H9 (cell line): ENCODE data around the gene KLK15. TPM values are rescaled to one million over a fixed set of nuclear protein-coding genes. Genes with fewer than 3 reads are reported as not detected.

Source experiments
- DNase-seq: peaks from one replicate; pipeline ENCODE4 v3.0.0-alpha.2; 2017
- H2AFZ ChIP-seq: one replicate; pipeline ENCODE4 v1.6.1; 2013; ENCODE audit warnings: mild to moderate bottlenecking, low read length, control low read depth, moderate library complexity
- H2AK5ac ChIP-seq: 2 replicates; pipeline ENCODE4 v1.6.1; 2013; ENCODE audit warnings: low read length, control low read depth, mixed read lengths; ENCODE audit not compliant: insufficient read length
- H2BK120ac ChIP-seq: one replicate; pipeline ENCODE4 v1.6.1; 2013; ENCODE audit warnings: low read depth, mild to moderate bottlenecking, low read length, control low read depth, inconsistent platforms; ENCODE audit not compliant: poor library complexity, severe bottlenecking
- H2BK12ac ChIP-seq: 2 replicates; pipeline ENCODE4 v1.6.1; 2013; ENCODE audit warnings: low read length, control low read depth, mixed read lengths, low read depth; ENCODE audit not compliant: insufficient read length
- H2BK15ac ChIP-seq: 2 replicates; pipeline ENCODE4 v1.6.1; 2013; ENCODE audit warnings: low read depth, low read length, control low read depth
- H2BK20ac ChIP-seq: one replicate; pipeline ENCODE4 v1.6.1; 2013; ENCODE audit warnings: low read depth, mild to moderate bottlenecking, low read length, control low read depth, inconsistent platforms; ENCODE audit not compliant: poor library complexity, severe bottlenecking
- H2BK5ac ChIP-seq: 2 replicates; pipeline ENCODE4 v1.6.1; 2013; ENCODE audit warnings: low read length, control low read depth, mixed read lengths; ENCODE audit not compliant: insufficient read length
- H3K14ac ChIP-seq: 2 replicates; pipeline ENCODE4 v1.6.1; 2013; ENCODE audit warnings: low read length, control low read depth; ENCODE audit not compliant: insufficient read depth
- H3K18ac ChIP-seq: 2 replicates; pipeline ENCODE4 v1.6.1; 2013; ENCODE audit warnings: low read depth, mild to moderate bottlenecking, mixed read lengths, low read length, control low read depth; ENCODE audit not compliant: insufficient read length
- H3K23ac ChIP-seq: 2 replicates; pipeline ENCODE4 v1.6.1; 2013; ENCODE audit warnings: low read length, control low read depth, mixed read lengths, low read depth; ENCODE audit not compliant: insufficient read length
- H3K23me2 ChIP-seq: 2 replicates; pipeline ENCODE4 v1.6.1; 2013; ENCODE audit warnings: low read depth, mild to moderate bottlenecking, mixed read lengths, low read length, control low read depth; ENCODE audit not compliant: insufficient read length, poor library complexity, severe bottlenecking
- H3K27ac ChIP-seq: 2 replicates; pipeline ENCODE4 v1.5.1; 2013; ENCODE audit warnings: low read length, control low read depth, mixed read lengths, low read depth; ENCODE audit not compliant: insufficient read length
- H3K27me3 ChIP-seq: 2 replicates; pipeline ENCODE4 v1.6.1; 2013; ENCODE audit warnings: low read length, control low read depth, inconsistent platforms; ENCODE audit not compliant: insufficient read depth
- H3K4ac ChIP-seq: 2 replicates; pipeline ENCODE4 v1.6.1; 2013; ENCODE audit warnings: low read depth, mild to moderate bottlenecking, control low read depth, inconsistent platforms, low read length, moderate library complexity
- H3K4me1 ChIP-seq: 2 replicates; pipeline ENCODE4 v1.6.1; 2013; ENCODE audit warnings: low read length, control low read depth, inconsistent platforms; ENCODE audit not compliant: insufficient read depth
- H3K4me2 ChIP-seq: 2 replicates; pipeline ENCODE4 v1.6.1; 2013; ENCODE audit warnings: low read length, control low read depth, mixed read lengths; ENCODE audit not compliant: insufficient read length, insufficient read depth
- H3K56ac ChIP-seq: 2 replicates; pipeline ENCODE4 v1.6.1; 2013; ENCODE audit warnings: low read depth, mild to moderate bottlenecking, mixed read lengths, low read length, control low read depth; ENCODE audit not compliant: insufficient read length
- H3K79me1 ChIP-seq: 2 replicates; pipeline ENCODE4 v1.6.1; 2013; ENCODE audit warnings: low read depth, mild to moderate bottlenecking, moderate library complexity, low read length, control low read depth, inconsistent platforms; ENCODE audit not compliant: insufficient read depth, poor library complexity, severe bottlenecking
- H3K79me2 ChIP-seq: 2 replicates; pipeline ENCODE4 v1.6.1; 2013; ENCODE audit warnings: low read length, control low read depth, inconsistent platforms; ENCODE audit not compliant: insufficient read depth
- H3K9ac ChIP-seq: 2 replicates; pipeline ENCODE4 v1.6.1; 2013; ENCODE audit warnings: low read length, control low read depth, mixed read lengths; ENCODE audit not compliant: insufficient read length; ENCODE audit errors: extremely low read depth
- H3K9me3 ChIP-seq: one replicate; pipeline ENCODE4 v1.6.1; 2013; ENCODE audit warnings: low read depth, low read length, inconsistent platforms; ENCODE audit not compliant: control insufficient read depth
- H3T11ph ChIP-seq: one replicate; pipeline ENCODE4 v1.6.1; 2013; ENCODE audit warnings: mild to moderate bottlenecking, low read length, control low read depth, inconsistent platforms
- H4K20me1 ChIP-seq: one replicate; pipeline ENCODE4 v1.6.1; 2013; ENCODE audit not compliant: control insufficient read depth, insufficient read length, insufficient read depth
- H4K5ac ChIP-seq: 2 replicates; pipeline ENCODE4 v1.6.1; 2013; ENCODE audit warnings: low read depth, mild to moderate bottlenecking, mixed read lengths, low read length, control low read depth; ENCODE audit not compliant: insufficient read length
- H4K8ac ChIP-seq: replicated peaks from 2 replicates; pipeline ENCODE4 v1.6.1; 2013; ENCODE audit warnings: low read length, control low read depth, mixed read lengths, low read depth; ENCODE audit not compliant: insufficient read length
- H4K91ac ChIP-seq: 2 replicates; pipeline ENCODE4 v1.6.1; 2013; ENCODE audit warnings: low read depth, mild to moderate bottlenecking, moderate library complexity, mixed read lengths, low read length, control low read depth; ENCODE audit not compliant: insufficient read length
- H3K27ac Mint-ChIP-seq, 3 experiments: 2 replicates in 2 of 3; 3 replicates in 1 of 3; pipeline ENCODE4 v1.8.0; 2020 to 2021; ENCODE audit warnings: mixed read lengths in 3 of 3, mild to moderate bottlenecking in 1 of 3, moderate library complexity in 1 of 3
- H3K27me3 Mint-ChIP-seq: 2 replicates; pipeline ENCODE4 v1.8.0; 2021; ENCODE audit warnings: low read depth, mild to moderate bottlenecking, moderate library complexity, mixed read lengths
- H3K36me3 Mint-ChIP-seq, 3 experiments: 2 replicates in 2 of 3; 3 replicates in 1 of 3; pipeline ENCODE4 v1.8.0; 2020 to 2021; ENCODE audit warnings: low read depth in 3 of 3, mixed read lengths in 3 of 3; ENCODE audit not compliant: insufficient read depth in 1 of 3
- H3K4me1 Mint-ChIP-seq, 2 experiments: 2 replicates each; pipeline ENCODE4 v1.8.0; 2020; ENCODE audit warnings: mixed read lengths in 2 of 2
- H3K4me3 Mint-ChIP-seq, 2 experiments: 2 replicates in 1 of 2; 3 replicates in 1 of 2; pipeline ENCODE4 v1.8.0; 2020 to 2021; ENCODE audit warnings: mild to moderate bottlenecking in 2 of 2, mixed read lengths in 2 of 2, moderate library complexity in 1 of 2
- H3K9me3 Mint-ChIP-seq, 2 experiments: 2 replicates in 1 of 2; 3 replicates in 1 of 2; pipeline ENCODE4 v1.8.0; 2020; ENCODE audit warnings: mild to moderate bottlenecking in 2 of 2, mixed read lengths in 2 of 2, moderate library complexity in 1 of 2
- CTCF ChIP-seq: fragments of 200-600 bp; sonication (generic); conservative IDR thresholded peaks from 3 replicates; pipeline ENCODE4 v1.8.0; 2021; ENCODE audit warnings: antibody characterized with exemption, mild to moderate bottlenecking
- WGBS: extraction: QIAGEN DNeasy Blood & Tissue Kit; methylation state at CpG from one replicate; pipeline ENCODE4 v1.1.7; 2013; ENCODE audit warnings: missing lambda C conversion rate, low lambda C conversion rate, mixed read lengths; ENCODE audit not compliant: insufficient read length; ENCODE audit errors: extremely low coverage; 5-methylcytosine and 5-hydroxymethylcytosine counted together
- total RNA-seq: library from RNA; stranded (reverse); gene quantifications from 2 replicates; pipeline ENCODE4 v1.2.1, GENCODE V29; 2021

Gene KLK15
- total RNA-seq, 1 experiment from 2014 or later = not detected

- Histone ChIP-seq H2AK5ac (no peak overlapping the region), H3K9ac (no peak overlapping the region), H3K4ac (no peak overlapping the region), H3K9me3 (no peaks in the 10 kb centered on the region), H4K91ac (no peak overlapping the region), H4K20me1 (no peaks in the 10 kb centered on the region), H3K4me1 (no peaks in the 10 kb centered on the region), H3K14ac (no peak overlapping the region), H3K4me2 (peak overlapping the region; percentile 67), H3K79me2 (no peaks in the 10 kb centered on the region), H3K27me3 (peaks cover 2% of the 10 kb centered on the region; the same call in 1 of the 2 replicates), H3K79me1 (no peaks in the 10 kb centered on the region), H2AFZ (no peak overlapping the region), H2BK12ac (no peak overlapping the region), H3K18ac (no peak overlapping the region), H3K56ac (no peak overlapping the region), H2BK15ac (no peak overlapping the region), H2BK5ac (no peak overlapping the region), H4K5ac (no peak overlapping the region), H3K23me2 (peaks cover 4% of the 10 kb centered on the region), H2BK20ac (no peak overlapping the region), H2BK120ac (no peak overlapping the region), H4K8ac (no peak overlapping the region), H3K23ac (no peak overlapping the region), H3T11ph (no peak overlapping the region), H3K27ac (no peak overlapping the region)
- Mint-ChIP-seq H3K27ac (peak overlapping the region; percentile 14 to 92 (median 55); a peak in 4 of 7 replicates), H3K4me1 (peaks cover 13 to 26% of the 10 kb centered on the region in 2 experiments), H3K4me3 (peak overlapping the region; percentile 79 to 97), H3K36me3 (no peaks in the 10 kb centered on the region), H3K27me3 (peaks cover 77% of the 10 kb centered on the region), H3K9me3 (no peaks in the 10 kb centered on the region; a peak in 3 of 5 replicates)
- no peak for TF ChIP-seq CTCF
- no CpG with 5 or more reads among the region's 19 CpGs for WGBS
- DNase-seq = no peak
Measured at GRCh38 chr19:50836543-50837195, 3.3 kb upstream of the KLK15 start.
